Measurements from ENCODE around the gene TST.

The TST gene

GRCh38 chr22:37016134-37016910 lies 2.9 kb downstream of the TST start:
- Histone ChIP-seq H3K4me2 (ENCODE audit: low read depth, low read length, poor library complexity, severe bottlenecking) (no peak overlapping the region), H3K9me2 (replicated peaks; ENCODE audit: insufficient read depth, low read length) (no peaks in the 10 kb centered on the region), H3K36me3 (ENCODE audit: low read length) (no peaks in the 10 kb centered on the region), H3K9me3 (ENCODE audit: insufficient read depth, low read length) (no peaks in the 10 kb centered on the region), H2AFZ (ENCODE audit: low read depth, low read length, severe bottlenecking) (no peak overlapping the region), H3K79me2 (ENCODE audit: insufficient read depth, low read length) (no peaks in the 10 kb centered on the region), H3K27me3 (ENCODE audit: low read length) (no peaks in the 10 kb centered on the region), H3F3A (ENCODE audit: insufficient read depth) (no peaks in the 10 kb centered on the region), H3K9ac (ENCODE audit: low read length) (no peak overlapping the region), H3K27ac (ENCODE audit: low read depth, low read length) (no peak overlapping the region), H3K4me3 (ENCODE audit: insufficient read depth, low read length, poor library complexity, severe bottlenecking) (no peak overlapping the region), H4K20me1 (ENCODE audit: low read depth, low read length) (no peaks in the 10 kb centered on the region)
- TF ChIP-seq EZH2phosphoT487 (conservative IDR thresholded peaks at IDR 0.05; ENCODE audit: low read length) (no peak), CTCF (IDR thresholded peaks at IDR 0.05; ENCODE audit: insufficient read depth, low read length, poor library complexity, severe bottlenecking) (no peak)

GRCh38 chr22:37015587-37015878 lies 3.7 kb downstream of the TST start:
- no peaks in the 10 kb centered on the region for H4K20me1 ChIP-seq (ENCODE audit: low read depth, low read length)
- no peak for TF ChIP-seq CTCF (IDR thresholded peaks at IDR 0.05; ENCODE audit: insufficient read depth, low read length, poor library complexity, severe bottlenecking)
- no peak for TF ChIP-seq EZH2phosphoT487 (conservative IDR thresholded peaks at IDR 0.05; ENCODE audit: low read length)
- no peaks in the 10 kb centered on the region for H3K9me3 ChIP-seq (ENCODE audit: insufficient read depth, low read length)
- no peak overlapping the region for H3K27ac ChIP-seq (ENCODE audit: low read depth, low read length)
- H3K36me3 ChIP-seq (ENCODE audit: low read length): no peaks in the 10 kb centered on the region
- H3F3A ChIP-seq (ENCODE audit: insufficient read depth): no peaks in the 10 kb centered on the region
- H3K27me3 ChIP-seq (ENCODE audit: low read length): no peaks in the 10 kb centered on the region
- H3K79me2 ChIP-seq (ENCODE audit: insufficient read depth, low read length): no peaks in the 10 kb centered on the region
- H3K9ac ChIP-seq (ENCODE audit: low read length): no peak overlapping the region
- H3K9me2 ChIP-seq (replicated peaks; ENCODE audit: insufficient read depth, low read length): no peaks in the 10 kb centered on the region
- H3K4me3 ChIP-seq (ENCODE audit: insufficient read depth, low read length, poor library complexity, severe bottlenecking): no peak overlapping the region
- H2AFZ ChIP-seq (ENCODE audit: low read depth, low read length, severe bottlenecking): no peak overlapping the region
- no peak overlapping the region for H3K4me2 ChIP-seq (ENCODE audit: low read depth, low read length, poor library complexity, severe bottlenecking)

- Histone ChIP-seq H3K27me3 (ENCODE audit: low read length) (no peaks in the 10 kb centered on the region), H3K79me2 (ENCODE audit: insufficient read depth, low read length) (no peaks in the 10 kb centered on the region), H3K9ac (ENCODE audit: low read length) (no peak overlapping the region), H3K4me3 (ENCODE audit: insufficient read depth, low read length, poor library complexity, severe bottlenecking) (no peak overlapping the region), H4K20me1 (ENCODE audit: low read depth, low read length) (no peaks in the 10 kb centered on the region), H3K4me2 (ENCODE audit: low read depth, low read length, poor library complexity, severe bottlenecking) (no peak overlapping the region), H3K27ac (ENCODE audit: low read depth, low read length) (no peak overlapping the region), H3K36me3 (ENCODE audit: low read length) (no peaks in the 10 kb centered on the region), H3K9me2 (replicated peaks; ENCODE audit: insufficient read depth, low read length) (no peaks in the 10 kb centered on the region), H3K9me3 (ENCODE audit: insufficient read depth, low read length) (no peaks in the 10 kb centered on the region), H2AFZ (ENCODE audit: low read depth, low read length, severe bottlenecking) (no peak overlapping the region), H3F3A (ENCODE audit: insufficient read depth) (no peaks in the 10 kb centered on the region)
- TF ChIP-seq EZH2phosphoT487 (conservative IDR thresholded peaks at IDR 0.05; ENCODE audit: low read length): no peak
- TF ChIP-seq CTCF (IDR thresholded peaks at IDR 0.05; ENCODE audit: insufficient read depth, low read length, poor library complexity, severe bottlenecking): no peak
These were observed 4.2 kb downstream of the TST start for GRCh38 chr22:37014835-37015586.
